Measurements from ENCODE around the gene TTLL13. TPM values are rescaled to one million over a fixed set of nuclear protein-coding genes. Genes with fewer than 3 reads are reported as not detected.
"Not testable (repeated sequence)": the region's sequence is repeated elsewhere in the genome, so short reads cannot be mapped to it uniquely, and the experiment has no call there.

TTLL13 gene
- total and polyA plus RNA-seq, 10 donors = 0.03 to 1.8 (median 0.17) TPM; not detected in 3

DNA sequence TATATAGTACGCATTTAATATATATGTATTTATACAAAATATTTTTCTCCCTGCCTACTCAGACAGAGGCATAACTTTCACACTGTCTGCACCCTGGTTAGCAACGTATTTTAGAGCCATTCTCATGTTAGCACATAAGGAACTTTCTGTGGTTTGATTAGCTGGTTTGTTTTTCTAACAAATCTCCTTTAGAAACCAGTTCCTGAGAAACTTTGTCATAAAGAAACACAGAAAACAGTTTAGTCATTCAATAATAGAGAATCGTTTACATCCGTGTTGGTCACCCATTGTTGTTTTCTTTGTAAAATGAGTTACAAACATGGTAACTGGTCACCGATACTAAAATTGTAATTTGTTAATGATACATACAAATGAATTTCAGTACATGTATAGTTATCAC, 10.2 kb downstream of the TTLL13 start:
- H3K27ac ChIP-seq = no peak overlapping the region
- H3K36me3 ChIP-seq = no peaks in the 10 kb centered on the region
- DNase-seq = no peak
- no peaks in the 10 kb centered on the region for H3K9me3 ChIP-seq
- peaks cover 3 to 10% (median 6%) of the 10 kb centered on the region in 6 donors for H3K4me1 ChIP-seq
- no peak overlapping the region for H3K4me3 ChIP-seq
- 68 to 87% (median 80%) methylated on average over 5 of the region's 5 CpGs for WGBS, 5 donors
- intact Hi-C loops (cut with DNase I; ENCODE audit: low total_unique reads) = no loop called here
- TF ChIP-seq, protein P1, sequence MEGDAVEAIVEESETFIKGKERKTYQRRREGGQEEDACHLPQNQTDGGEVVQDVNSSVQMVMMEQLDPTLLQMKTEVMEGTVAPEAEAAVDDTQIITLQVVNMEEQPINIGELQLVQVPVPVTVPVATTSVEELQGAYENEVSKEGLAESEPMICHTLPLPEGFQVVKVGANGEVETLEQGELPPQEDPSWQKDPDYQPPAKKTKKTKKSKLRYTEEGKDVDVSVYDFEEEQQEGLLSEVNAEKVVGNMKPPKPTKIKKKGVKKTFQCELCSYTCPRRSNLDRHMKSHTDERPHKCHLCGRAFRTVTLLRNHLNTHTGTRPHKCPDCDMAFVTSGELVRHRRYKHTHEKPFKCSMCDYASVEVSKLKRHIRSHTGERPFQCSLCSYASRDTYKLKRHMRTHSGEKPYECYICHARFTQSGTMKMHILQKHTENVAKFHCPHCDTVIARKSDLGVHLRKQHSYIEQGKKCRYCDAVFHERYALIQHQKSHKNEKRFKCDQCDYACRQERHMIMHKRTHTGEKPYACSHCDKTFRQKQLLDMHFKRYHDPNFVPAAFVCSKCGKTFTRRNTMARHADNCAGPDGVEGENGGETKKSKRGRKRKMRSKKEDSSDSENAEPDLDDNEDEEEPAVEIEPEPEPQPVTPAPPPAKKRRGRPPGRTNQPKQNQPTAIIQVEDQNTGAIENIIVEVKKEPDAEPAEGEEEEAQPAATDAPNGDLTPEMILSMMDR (IDR thresholded peaks at IDR 0.05 in 8 of 11, conservative IDR thresholded peaks at IDR 0.05 in 3 of 11) = no peak
- no peaks in the 10 kb centered on the region for H3K27me3 ChIP-seq (replicated peaks in 1 of 7)

DNA sequence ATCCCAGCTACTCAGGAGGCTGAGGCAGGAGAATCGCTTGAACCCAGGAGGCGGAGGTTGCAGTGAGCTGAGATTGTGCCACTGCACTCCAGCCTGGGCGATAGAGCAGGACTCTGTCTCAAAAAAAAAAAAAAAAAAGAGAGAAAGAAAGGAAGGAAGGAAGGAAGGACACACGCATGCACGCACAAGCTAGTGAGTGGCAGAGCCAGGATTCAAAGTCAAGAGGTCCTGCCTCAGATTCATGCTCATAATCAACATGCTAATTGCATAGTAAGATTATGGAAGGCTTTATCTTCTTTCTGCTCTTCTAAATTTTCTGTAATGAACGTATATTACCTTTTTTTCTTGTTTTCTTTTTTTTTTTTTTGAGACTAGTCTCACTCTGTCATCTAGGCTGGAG, 11.4 kb downstream of the TTLL13 start:
- H3K4me3 ChIP-seq; H3K27me3 ChIP-seq (replicated peaks in 1 of 7); H3K9me3 ChIP-seq; H3K27ac ChIP-seq; H3K36me3 ChIP-seq; intact Hi-C loops (cut with DNase I; ENCODE audit: low total_unique reads): not testable (repeated sequence)
- 57 to 71% (median 62%) methylated on average over 4 to 6 of the region's 6 CpGs for WGBS, 5 donors
- TF ChIP-seq POLR2AphosphoS5 (IDR thresholded peaks at IDR 0.05) = peak in 1 of 3 donors; percentile 28
- H3K4me1 ChIP-seq = peaks cover 6 to 17% (median 12%) of the 10 kb centered on the region in 6 donors
- DNase-seq = peak; percentile 8

DNA sequence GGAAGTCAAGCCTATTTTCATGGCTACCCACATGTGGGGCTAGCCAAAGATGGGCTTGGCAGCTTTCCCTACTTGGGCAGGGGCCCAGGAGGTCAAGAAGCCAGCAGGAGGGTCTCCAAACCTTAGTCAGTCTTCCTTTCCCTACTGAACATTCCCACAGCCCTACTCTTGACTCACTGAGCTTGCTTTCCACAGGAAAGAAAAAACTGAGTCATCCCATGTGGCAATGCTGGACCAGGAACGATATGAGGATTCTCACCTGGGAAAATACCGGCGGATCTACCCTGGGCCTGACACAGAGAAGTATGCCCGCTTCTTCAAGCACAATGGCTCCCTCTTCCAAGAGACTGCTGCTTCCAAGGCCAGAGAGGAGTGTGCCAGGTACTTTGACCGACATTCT, 12.5 kb downstream of the TTLL13 start:
- no peaks in the 10 kb centered on the region for H3K27me3 ChIP-seq (replicated peaks in 1 of 7)
- DNase-seq = peak; percentile 8
- peaks cover 11 to 25% (median 17%) of the 10 kb centered on the region in 6 donors for H3K4me1 ChIP-seq
- intact Hi-C loops (cut with DNase I; ENCODE audit: low total_unique reads) = no loop called here
- H3K9me3 ChIP-seq = no peaks in the 10 kb centered on the region
- H3K36me3 ChIP-seq = no peaks in the 10 kb centered on the region
- WGBS, 5 donors = 82 to 99% (median 93%) methylated on average over 5 of the region's 5 CpGs
- H3K4me3 ChIP-seq = no peak overlapping the region
- TF ChIP-seq, protein P1 (IDR thresholded peaks at IDR 0.05 in 8 of 11, conservative IDR thresholded peaks at IDR 0.05 in 3 of 11) = no peak
- TF ChIP-seq POLR2A (IDR thresholded peaks at IDR 0.05) (no peak), POLR2AphosphoS5 (IDR thresholded peaks at IDR 0.05) (no peak)
- no peak overlapping the region for H3K27ac ChIP-seq

DNA sequence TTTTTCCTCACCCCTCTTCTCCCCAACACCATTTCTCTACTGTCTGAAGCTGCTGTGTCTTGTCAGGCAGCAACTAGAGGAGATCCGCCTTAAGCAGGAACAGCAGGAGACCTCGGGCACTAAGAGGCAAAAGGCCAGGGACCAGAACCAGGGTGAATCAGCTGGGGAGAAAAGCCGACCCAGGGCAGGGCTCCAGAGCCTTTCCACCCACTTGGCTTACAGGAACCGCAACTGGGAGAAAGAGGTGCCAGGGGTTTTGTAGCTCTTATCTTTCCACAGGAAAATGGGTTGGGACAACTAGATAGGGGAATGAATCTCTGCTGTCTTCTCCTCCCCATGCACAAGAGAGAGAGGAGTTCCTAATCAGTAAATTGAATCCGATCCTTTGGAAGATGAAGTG, 13.1 kb downstream of the TTLL13 start:
- Histone ChIP-seq H3K4me3 (no peak overlapping the region), H3K27me3 (replicated peaks in 1 of 7) (no peaks in the 10 kb centered on the region), H3K36me3 (peaks cover 0 to 5% (median under 1%) of the 10 kb centered on the region in 6 donors), H3K4me1 (peaks cover 18 to 31% (median 24%) of the 10 kb centered on the region in 6 donors), H3K9me3 (no peaks in the 10 kb centered on the region), H3K27ac (no peak overlapping the region)
- DNase-seq = peak; percentile 38
- WGBS, 5 donors = 75 to 78% (median 77%) methylated on average over 5 of the region's 5 CpGs
- no peak for TF ChIP-seq POLR2AphosphoS5 (IDR thresholded peaks at IDR 0.05)
- TF ChIP-seq, protein P1 (IDR thresholded peaks at IDR 0.05 in 8 of 11, conservative IDR thresholded peaks at IDR 0.05 in 3 of 11) = no peak
- TF ChIP-seq POLR2A (IDR thresholded peaks at IDR 0.05) = no peak
- intact Hi-C loops (cut with DNase I; ENCODE audit: low total_unique reads) = no loop called here

DNA sequence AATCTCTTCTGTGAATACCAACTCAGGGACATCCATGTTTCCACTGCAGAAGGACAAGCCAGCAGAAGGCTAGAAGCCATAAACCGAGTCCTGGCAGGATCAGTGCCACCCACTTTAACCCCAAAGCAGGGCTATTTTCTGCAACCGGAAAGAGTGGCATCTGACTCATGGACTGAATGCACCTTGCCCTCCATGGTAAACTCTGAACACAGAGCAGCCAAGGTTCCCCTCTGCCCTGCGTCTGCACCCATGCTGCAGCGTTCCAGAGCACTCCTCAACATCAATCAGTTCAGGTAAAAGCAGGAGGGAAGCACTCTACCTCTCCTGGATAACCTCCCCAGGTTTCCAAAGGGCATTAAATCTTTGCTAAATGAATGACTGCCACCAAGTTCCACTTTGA, 15.3 kb downstream of the TTLL13 start:
- intact Hi-C loops (cut with DNase I; ENCODE audit: low total_unique reads) = no loop called here
- DNase-seq = peak; percentile 51
- TF ChIP-seq, protein P1 (IDR thresholded peaks at IDR 0.05 in 8 of 11, conservative IDR thresholded peaks at IDR 0.05 in 3 of 11) = no peak
- TF ChIP-seq POLR2A (IDR thresholded peaks at IDR 0.05) = no peak
- no peak for TF ChIP-seq POLR2AphosphoS5 (IDR thresholded peaks at IDR 0.05)

More for the DNA sequence above, 15.3 kb downstream of the TTLL13 start:
- Histone ChIP-seq H3K9me3 (no peaks in the 10 kb centered on the region), H3K27me3 (replicated peaks in 1 of 7) (no peaks in the 10 kb centered on the region), H3K4me1 (peaks cover 36 to 54% (median 45%) of the 10 kb centered on the region in 6 donors), H3K27ac (peak overlapping the region; percentile 91 to 99 (median 98)), H3K4me3 (peak overlapping the region; percentile 56 to 93 (median 84)), H3K36me3 (peaks cover 0 to 27% (median 3%) of the 10 kb centered on the region in 6 donors)
- WGBS, 5 donors = 28 to 47% (median 29%) methylated on average over 4 of the region's 4 CpGs

All from spleen (tissue), 11 donors.